GM20000 (cell line): ENCODE results near the gene MDGA2.

ENCODE experiments used
- DNase-seq: peaks from one replicate; pipeline ENCODE4 v3.0.0; 2012; ENCODE audit warnings: low spot score
- TF ChIP-seq, protein P1 (sequence below): IDR thresholded peaks from 2 replicates; pipeline ENCODE4 v1.5.1; 2012; ENCODE audit warnings: mild to moderate bottlenecking, control low read depth; ENCODE audit errors: extremely low read depth, missing control alignments

The MDGA2 gene

DNA sequence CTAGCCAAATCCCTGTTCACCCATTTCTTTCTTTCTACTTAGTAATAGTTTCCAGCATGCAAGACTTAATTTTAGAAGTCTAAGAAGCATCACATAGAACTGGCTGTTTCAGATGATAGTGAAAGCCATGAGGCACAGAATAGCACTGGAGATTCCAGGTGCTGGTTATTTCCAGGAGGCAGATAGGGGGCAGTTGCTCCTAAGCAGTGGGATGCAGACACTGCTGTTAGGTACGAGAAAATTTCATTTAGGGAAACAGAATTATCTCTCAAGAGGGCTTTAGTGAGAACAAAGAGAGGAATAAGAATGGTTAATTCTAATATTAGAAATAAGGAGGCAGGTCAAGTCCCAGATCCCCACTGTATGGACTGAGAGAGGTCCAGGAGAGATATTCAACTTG lies 3.6 kb upstream of the MDGA2 start:
- DNase-seq = no peak
- TF ChIP-seq, protein P1, sequence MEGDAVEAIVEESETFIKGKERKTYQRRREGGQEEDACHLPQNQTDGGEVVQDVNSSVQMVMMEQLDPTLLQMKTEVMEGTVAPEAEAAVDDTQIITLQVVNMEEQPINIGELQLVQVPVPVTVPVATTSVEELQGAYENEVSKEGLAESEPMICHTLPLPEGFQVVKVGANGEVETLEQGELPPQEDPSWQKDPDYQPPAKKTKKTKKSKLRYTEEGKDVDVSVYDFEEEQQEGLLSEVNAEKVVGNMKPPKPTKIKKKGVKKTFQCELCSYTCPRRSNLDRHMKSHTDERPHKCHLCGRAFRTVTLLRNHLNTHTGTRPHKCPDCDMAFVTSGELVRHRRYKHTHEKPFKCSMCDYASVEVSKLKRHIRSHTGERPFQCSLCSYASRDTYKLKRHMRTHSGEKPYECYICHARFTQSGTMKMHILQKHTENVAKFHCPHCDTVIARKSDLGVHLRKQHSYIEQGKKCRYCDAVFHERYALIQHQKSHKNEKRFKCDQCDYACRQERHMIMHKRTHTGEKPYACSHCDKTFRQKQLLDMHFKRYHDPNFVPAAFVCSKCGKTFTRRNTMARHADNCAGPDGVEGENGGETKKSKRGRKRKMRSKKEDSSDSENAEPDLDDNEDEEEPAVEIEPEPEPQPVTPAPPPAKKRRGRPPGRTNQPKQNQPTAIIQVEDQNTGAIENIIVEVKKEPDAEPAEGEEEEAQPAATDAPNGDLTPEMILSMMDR = no peak

DNA sequence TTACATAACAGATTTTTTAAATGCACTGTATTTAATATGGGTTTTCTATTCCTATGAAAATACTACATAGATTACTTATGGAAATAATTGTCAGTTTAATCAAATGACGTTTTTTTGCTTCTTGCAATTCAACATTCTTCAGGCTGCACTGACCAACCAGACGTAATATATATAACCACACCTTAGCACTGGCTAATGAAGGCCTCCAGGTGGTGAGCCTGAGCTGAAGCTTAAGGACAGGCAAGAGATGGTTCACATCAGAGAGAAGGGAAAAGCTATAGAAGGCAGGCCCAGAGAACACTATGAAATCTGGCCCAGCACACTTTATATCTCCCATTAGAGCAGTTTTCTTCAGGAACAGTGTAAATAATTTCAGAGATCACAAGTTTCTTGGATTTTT lies 2.8 kb upstream of the MDGA2 start:
- TF ChIP-seq, protein P1 = no peak
- no peak for DNase-seq

DNA sequence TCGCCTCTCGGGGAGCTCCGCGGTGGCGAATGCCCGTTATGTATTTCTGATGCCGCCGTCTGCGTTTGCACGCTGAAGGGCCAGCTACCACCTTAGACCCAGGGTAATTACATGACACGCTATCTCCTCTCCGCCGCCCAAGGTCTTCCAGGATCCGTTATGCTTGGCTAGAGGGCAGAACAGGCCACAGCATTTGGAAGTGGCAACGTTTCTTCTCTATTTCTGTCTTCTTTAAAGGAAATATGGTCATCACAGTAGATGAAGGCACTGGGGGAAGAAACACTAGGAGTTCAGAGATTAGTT lies 861 bp upstream of the MDGA2 start:
- TF ChIP-seq, protein P1 = no peak
- DNase-seq = no peak

DNA sequence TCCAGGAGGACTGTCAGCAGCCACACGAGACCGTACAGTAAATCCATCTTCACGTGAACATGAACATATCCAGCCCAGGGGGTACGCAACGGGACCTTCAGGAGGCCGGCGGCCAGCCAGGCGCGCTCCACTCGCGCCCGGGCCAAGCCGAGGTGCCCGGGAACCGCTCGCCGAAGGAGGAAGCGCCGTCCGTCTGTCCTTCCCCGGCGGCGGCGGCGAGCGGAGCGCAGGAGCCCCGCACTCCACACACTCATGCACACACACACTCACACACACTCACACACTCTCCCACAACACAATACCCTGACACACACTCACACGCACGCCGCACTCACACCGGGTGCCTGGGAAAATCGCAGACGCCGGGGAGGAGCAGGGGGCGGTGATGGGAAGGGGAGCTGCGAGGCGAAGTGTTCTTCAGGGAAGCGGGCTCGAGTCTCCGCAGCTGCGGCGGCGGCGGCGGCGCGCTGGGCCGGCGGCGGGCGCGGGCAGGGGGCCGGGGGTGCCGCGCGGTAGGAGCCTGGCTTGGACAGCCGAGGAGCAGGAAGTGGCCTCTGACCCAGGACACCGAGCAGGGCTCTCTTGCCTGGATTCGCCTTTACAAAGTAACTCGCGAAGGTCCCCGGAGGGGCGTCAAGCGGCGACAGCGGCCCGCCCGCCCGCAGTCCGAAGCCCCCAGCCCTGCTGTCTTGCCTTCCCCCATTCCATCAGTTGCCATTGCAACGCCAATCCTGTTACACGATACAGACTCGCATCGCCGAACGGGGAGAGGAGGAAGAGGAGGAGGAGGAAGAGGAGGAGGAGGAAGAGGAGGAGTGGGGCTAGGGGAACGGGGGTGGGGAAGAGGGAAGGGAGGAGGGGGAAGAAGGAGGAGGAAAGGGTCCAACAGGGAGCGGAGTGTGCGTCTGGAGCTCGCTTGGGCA lies 601 bp downstream of the MDGA2 start:
- TF ChIP-seq, protein P1 = no peak
- no peak for DNase-seq

DNA sequence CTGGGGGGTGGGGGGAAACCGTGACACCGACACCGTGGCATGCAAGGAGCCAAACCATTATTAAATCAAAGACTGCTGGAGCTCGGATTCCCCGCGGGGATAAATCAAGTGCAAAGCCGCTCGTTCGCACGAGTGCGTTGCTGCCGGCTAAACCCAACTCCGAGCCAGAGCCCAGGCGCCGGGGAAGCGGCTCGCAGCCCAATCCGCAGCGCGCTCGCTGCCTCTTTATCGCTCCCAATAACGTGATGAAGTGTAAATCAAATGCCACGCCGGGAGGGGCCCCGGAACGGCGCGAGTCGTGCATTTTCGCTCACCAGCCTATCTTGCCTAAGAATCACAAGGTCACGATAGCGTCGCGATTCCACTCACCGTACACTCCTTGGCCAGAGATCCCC lies 1.3 kb downstream of the MDGA2 start:
- DNase-seq = no peak
- TF ChIP-seq, protein P1 = no peak

DNA sequence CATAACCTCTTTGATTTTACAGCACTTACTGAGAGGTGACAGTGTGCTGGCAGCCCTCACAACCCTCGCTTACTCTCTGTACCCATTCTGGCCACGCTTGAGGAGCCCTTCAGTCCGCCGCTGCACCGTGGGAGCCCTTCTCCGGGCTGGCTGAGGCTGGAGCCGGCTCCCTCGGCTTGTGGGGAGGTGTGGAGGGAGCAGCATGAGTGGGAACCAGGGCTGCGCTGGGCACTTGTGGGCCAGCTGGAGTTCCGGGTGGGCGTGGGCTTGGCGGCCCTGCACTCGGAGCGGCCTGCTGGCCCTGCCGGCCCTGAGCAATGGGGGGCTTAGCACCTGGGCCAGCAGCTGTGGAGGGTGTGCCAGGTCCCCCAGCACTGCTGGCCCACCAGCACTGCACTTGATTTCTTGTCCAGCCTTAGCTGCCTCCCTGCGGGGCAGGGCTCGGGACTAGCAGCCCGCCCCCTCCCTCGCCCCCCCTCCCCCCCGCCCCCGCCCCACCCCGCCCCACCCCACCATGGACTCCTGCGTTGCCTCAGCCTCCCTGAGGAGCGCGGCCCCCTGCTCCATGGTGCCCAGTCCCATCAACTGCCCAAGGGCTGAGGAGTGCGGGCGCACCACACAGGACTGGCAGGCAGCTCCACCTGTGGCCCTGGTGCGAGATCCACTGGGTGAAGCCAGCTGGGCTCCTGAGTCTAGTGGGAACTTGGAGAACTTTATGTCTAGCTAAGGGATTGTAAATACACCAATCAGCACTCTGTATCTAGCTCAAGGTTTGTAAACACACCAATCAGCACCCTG lies 9.9 kb downstream of the MDGA2 start:
- no peak for DNase-seq
- TF ChIP-seq, protein P1 = no peak

DNA sequence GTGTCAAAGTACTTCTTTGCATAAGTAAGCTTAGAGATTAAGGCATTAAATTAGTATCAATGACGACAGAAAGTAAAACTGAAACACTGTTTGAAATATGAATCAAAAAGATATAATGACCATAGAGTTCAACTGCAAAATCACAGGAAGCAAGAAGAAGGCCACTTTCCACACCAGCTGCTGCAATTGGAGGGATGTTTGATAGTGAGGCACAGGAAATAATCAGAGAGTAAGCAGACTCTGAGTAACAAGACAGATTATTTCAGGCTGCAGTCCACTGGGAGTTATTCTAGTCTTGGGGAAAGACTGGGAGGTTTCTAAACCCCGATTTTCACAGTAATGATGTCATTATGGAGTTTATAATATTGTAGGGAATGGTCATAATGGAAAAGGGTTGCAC lies 12.9 kb downstream of the MDGA2 start:
- no peak for DNase-seq
- TF ChIP-seq, protein P1 = no peak
